ENCODE measurements around the gene EFCAB13.

GRCh38 chr17:47358652-47359051 is 34.9 kb downstream of the EFCAB13 start:
- TF ChIP-seq, protein P1, sequence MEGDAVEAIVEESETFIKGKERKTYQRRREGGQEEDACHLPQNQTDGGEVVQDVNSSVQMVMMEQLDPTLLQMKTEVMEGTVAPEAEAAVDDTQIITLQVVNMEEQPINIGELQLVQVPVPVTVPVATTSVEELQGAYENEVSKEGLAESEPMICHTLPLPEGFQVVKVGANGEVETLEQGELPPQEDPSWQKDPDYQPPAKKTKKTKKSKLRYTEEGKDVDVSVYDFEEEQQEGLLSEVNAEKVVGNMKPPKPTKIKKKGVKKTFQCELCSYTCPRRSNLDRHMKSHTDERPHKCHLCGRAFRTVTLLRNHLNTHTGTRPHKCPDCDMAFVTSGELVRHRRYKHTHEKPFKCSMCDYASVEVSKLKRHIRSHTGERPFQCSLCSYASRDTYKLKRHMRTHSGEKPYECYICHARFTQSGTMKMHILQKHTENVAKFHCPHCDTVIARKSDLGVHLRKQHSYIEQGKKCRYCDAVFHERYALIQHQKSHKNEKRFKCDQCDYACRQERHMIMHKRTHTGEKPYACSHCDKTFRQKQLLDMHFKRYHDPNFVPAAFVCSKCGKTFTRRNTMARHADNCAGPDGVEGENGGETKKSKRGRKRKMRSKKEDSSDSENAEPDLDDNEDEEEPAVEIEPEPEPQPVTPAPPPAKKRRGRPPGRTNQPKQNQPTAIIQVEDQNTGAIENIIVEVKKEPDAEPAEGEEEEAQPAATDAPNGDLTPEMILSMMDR (IDR thresholded peaks at IDR 0.05) = no peak
- no peak for TF ChIP-seq REST (IDR thresholded peaks at IDR 0.05; ENCODE audit: insufficient read depth in 1 of 2, low read depth in 2 of 2, low read length in 1 of 2)
- TF ChIP-seq POLR2AphosphoS5 (IDR thresholded peaks at IDR 0.05; ENCODE audit: low read depth, low read length) = no peak
